Measurements from ENCODE around the gene KHK. TPM values are rescaled to one million over a fixed set of nuclear protein-coding genes. Genes with fewer than 3 reads are reported as not detected.

The KHK gene
- polyA plus RNA-seq, 1 of the 3 experiments (the other 2 are of a cell fraction) = 10.3 TPM

GRCh38 chr2:27042159-27042661 is 44.4 kb upstream of the KHK start:
- H3K36me3 ChIP-seq (replicated peaks in 1 of 2; ENCODE audit: control insufficient read depth in 1 of 2, insufficient read depth in 2 of 2, low read length in 1 of 2) = peaks cover 7 to 57% of the 10 kb centered on the region in 2 experiments
- no peak for TF ChIP-seq FOXJ3 (CRISPR knock-in tag; IDR thresholded peaks at IDR 0.05)
- no peak for TF ChIP-seq CHD2 (IDR thresholded peaks at IDR 0.05; ENCODE audit: low read length, partially characterized antibody)
- peak; percentile 24; the same call in 1 of the 2 replicates for TF ChIP-seq POLR2AphosphoS5 (IDR thresholded peaks at IDR 0.05; ENCODE audit: low read depth, low read length)
- TF ChIP-seq NFIC (IDR thresholded peaks at IDR 0.05; ENCODE audit: borderline replicate concordance) = peak; percentile 23; the same call in 1 of the 2 replicates
- 87% methylated on average over 10 of the region's 10 CpGs for WGBS (ENCODE audit: low lambda C conversion rate)
- no peaks in the 10 kb centered on the region for H4K20me1 ChIP-seq (ENCODE audit: insufficient read depth)
- no peaks in the 10 kb centered on the region for H3K9me2 ChIP-seq
- H2AFZ ChIP-seq (ENCODE audit: low read depth) = no peak overlapping the region
- H3K4me2 ChIP-seq = no peak overlapping the region
- H3K9ac ChIP-seq = no peak overlapping the region
- no peaks in the 10 kb centered on the region for H3K27me3 ChIP-seq (ENCODE audit: insufficient read depth)
- H3K9me3 ChIP-seq = no peaks in the 10 kb centered on the region
- H3F3A ChIP-seq (replicated peaks; ENCODE audit: insufficient read depth) = peaks cover 15% of the 10 kb centered on the region
- no peak overlapping the region for H3K27ac ChIP-seq (ENCODE audit: low read depth in 2 of 2, low read length in 1 of 2)
- ChIA-PET POLR2A (interaction anchor here (1.4 to 1.5 kb wide), 2 partner anchors 9 to 10 kb away, joined by 4 to 6 read pairs; partner anchors contain the start of gene AGBL5), CTCF (interaction anchor here (1.0 to 2.2 kb wide), 3 partner anchors 8 to 81 kb away, joined by 3 to 9 read pairs (median 6); partner anchors contain the start of gene AGBL5)
- DNase-seq = no peak
- H3K79me2 ChIP-seq (ENCODE audit: insufficient read depth) = no peaks in the 10 kb centered on the region
- H3K4me3 ChIP-seq (ENCODE audit: low read depth in 2 of 2, low read length in 1 of 2) = no peak overlapping the region
- H3K4me1 ChIP-seq (ENCODE audit: control insufficient read depth in 1 of 2, insufficient read depth in 2 of 2, low read depth in 1 of 2, low read length in 1 of 2) = peaks cover 0 to 7% of the 10 kb centered on the region in 2 experiments; a peak in 1 of 4 replicates

- Histone ChIP-seq H3K9ac (no peak overlapping the region), H3K4me1 (ENCODE audit: control insufficient read depth in 1 of 2, insufficient read depth in 2 of 2, low read depth in 1 of 2, low read length in 1 of 2) (peaks cover 0 to 7% of the 10 kb centered on the region in 2 experiments; a peak in 1 of 4 replicates), H3K9me3 (no peaks in the 10 kb centered on the region), H3F3A (replicated peaks; ENCODE audit: insufficient read depth) (peaks cover 15% of the 10 kb centered on the region), H3K4me3 (ENCODE audit: low read depth in 2 of 2, low read length in 1 of 2) (no peak overlapping the region), H3K9me2 (no peaks in the 10 kb centered on the region), H3K36me3 (replicated peaks in 1 of 2; ENCODE audit: control insufficient read depth in 1 of 2, insufficient read depth in 2 of 2, low read length in 1 of 2) (peaks cover 7 to 48% of the 10 kb centered on the region in 2 experiments), H3K27me3 (ENCODE audit: insufficient read depth) (no peaks in the 10 kb centered on the region), H3K79me2 (ENCODE audit: insufficient read depth) (no peaks in the 10 kb centered on the region), H3K27ac (ENCODE audit: low read depth in 2 of 2, low read length in 1 of 2) (no peak overlapping the region), H3K4me2 (no peak overlapping the region), H2AFZ (ENCODE audit: low read depth) (no peak overlapping the region), H4K20me1 (ENCODE audit: insufficient read depth) (no peaks in the 10 kb centered on the region)
- no peak for DNase-seq
- CTCF ChIA-PET = interaction anchor here (1.0 to 1.4 kb wide), 2 partner anchors 14 to 81 kb away, joined by 3 to 6 read pairs; no protein-coding TSS in a partner anchor
- 90% methylated on average over 7 of the region's 7 CpGs for WGBS (ENCODE audit: low lambda C conversion rate)
- TF ChIP-seq MAX (IDR thresholded peaks at IDR 0.05; ENCODE audit: low read depth) (no peak), SIN3A (IDR thresholded peaks at IDR 0.05; ENCODE audit: borderline replicate concordance, low read depth, low read length) (no peak), POLR2AphosphoS5 (IDR thresholded peaks at IDR 0.05; ENCODE audit: low read depth, low read length) (no peak; the same call in 1 of the 2 replicates), EZH2phosphoT487 (IDR thresholded peaks at IDR 0.05; ENCODE audit: borderline replicate concordance, low read depth) (no peak), IRF3 (IDR thresholded peaks at IDR 0.05; ENCODE audit: low read depth, low read length) (no peak), TCF12 (IDR thresholded peaks at IDR 0.05) (no peak), CTCF (IDR thresholded peaks at IDR 0.05) (no peak), MEF2A (IDR thresholded peaks at IDR 0.05; ENCODE audit: borderline replicate concordance, low read depth) (no peak), TAF1 (IDR thresholded peaks at IDR 0.05; ENCODE audit: borderline replicate concordance, low read depth, low read length) (no peak), NFIC (IDR thresholded peaks at IDR 0.05; ENCODE audit: borderline replicate concordance) (no peak), RAD21 (IDR thresholded peaks at IDR 0.05; ENCODE audit: low read length) (no peak), REST (IDR thresholded peaks at IDR 0.05; ENCODE audit: low read depth, low read length) (no peak)
- POLR2A ChIA-PET = interaction anchor here (1.0 to 1.5 kb wide), 3 partner anchors 9 to 17 kb away, joined by 3 to 6 read pairs (median 4); partner anchors contain the start of gene AGBL5
Observed at GRCh38 chr2:27042985-27043634, 43.5 kb upstream of the KHK start.

Data from SK-N-SH (cell line).